Activated naive CD8-positive, alpha-beta T cell treated with anti-CD3 and anti-CD28 coated beads, Interleukin-2, amount 50 U/mL, for 16 hours (primary cell): ENCODE results near the gene ADAMTSL1.

Experiments used
- DNase-seq: peaks from one replicate; pipeline ENCODE4 v3.0.0-alpha.2; 2020; ENCODE audit warnings: low read depth, low spot score

ADAMTSL1 gene

DNA sequence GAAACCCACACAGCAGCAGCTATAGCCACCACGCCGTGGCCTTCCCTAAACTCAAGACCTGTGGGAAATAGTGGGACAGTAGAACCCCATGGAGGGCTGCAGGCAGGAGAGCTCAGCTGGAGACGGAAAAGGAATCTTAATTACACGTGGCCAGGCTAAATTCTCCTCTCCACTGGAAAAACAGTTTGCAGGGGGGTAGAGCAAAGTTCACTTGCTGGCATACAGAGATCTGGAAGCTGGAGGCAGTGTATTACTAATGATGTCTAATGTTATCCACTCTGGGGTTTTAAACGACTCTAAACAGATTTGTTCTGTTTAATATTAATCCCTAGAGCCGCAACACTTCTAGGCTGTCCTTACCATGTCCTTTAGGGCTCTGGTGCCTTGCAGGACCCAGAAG, 302.0 kb downstream of the ADAMTSL1 start:
- DNase-seq = no peak

DNA sequence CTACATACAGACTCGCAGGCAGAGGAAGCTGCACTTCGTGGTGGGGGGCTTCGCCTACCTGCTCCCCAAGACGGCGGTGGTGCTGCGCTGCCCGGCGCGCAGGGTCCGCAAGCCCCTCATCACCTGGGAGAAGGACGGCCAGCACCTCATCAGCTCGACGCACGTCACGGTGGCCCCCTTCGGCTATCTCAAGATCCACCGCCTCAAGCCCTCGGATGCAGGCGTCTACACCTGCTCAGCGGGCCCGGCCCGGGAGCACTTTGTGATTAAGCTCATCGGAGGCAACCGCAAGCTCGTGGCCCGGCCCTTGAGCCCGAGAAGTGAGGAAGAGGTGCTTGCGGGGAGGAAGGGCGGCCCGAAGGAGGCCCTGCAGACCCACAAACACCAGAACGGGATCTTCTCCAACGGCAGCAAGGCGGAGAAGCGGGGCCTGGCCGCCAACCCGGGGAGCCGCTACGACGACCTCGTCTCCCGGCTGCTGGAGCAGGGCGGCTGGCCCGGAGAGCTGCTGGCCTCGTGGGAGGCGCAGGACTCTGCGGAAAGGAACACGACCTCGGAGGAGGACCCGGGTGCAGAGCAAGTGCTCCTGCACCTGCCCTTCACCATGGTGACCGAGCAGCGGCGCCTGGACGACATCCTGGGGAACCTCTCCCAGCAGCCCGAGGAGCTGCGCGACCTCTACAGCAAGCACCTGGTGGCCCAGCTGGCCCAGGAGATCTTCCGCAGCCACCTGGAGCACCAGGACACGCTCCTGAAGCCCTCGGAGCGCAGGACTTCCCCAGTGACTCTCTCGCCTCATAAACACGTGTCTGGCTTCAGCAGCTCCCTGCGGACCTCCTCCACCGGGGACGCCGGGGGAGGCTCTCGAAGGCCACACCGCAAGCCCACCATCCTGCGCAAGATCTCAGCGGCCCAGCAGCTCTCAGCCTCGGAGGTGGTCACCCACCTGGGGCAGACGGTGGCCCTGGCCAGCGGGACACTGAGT, 303.2 kb downstream of the ADAMTSL1 start:
- DNase-seq = no peak

DNA sequence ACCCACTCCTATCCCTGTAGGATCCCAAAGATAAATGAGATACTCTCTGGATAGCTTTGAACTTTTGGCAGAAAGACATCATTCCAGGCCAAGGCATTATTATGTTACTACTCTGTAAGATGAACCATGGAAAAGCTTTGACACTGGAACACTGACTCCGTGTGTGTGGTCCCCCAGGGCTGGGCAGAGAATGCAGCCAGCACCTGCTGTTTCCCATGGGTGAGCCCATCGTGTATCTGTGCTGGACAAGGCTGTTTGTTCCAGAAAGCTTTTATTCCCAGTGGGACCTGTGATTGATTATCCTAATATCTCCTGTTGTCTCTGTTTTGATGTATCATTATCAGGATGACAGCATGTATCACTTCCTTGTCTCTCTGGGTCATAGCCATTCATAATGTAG, 304.2 kb downstream of the ADAMTSL1 start:
- DNase-seq = no peak

DNA sequence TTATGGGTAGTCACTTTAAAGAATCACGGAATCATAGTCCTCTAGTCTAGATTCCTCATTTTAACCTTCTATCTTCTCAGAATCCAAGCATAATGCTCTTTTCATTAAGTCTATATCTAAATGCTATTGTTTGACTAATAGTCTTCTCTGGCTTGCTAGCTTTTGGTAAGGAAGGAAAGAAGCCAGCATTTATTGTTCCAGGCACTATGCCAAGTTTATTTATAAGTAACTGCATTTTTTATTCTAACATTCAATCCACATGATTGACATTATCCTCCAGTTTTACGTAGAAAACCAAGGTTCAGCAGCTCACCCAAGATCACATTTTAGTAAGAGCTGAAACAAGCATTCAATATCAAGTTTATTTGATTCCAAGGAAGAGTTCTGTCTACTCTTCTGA, 304.9 kb downstream of the ADAMTSL1 start:
- no peak for DNase-seq

DNA sequence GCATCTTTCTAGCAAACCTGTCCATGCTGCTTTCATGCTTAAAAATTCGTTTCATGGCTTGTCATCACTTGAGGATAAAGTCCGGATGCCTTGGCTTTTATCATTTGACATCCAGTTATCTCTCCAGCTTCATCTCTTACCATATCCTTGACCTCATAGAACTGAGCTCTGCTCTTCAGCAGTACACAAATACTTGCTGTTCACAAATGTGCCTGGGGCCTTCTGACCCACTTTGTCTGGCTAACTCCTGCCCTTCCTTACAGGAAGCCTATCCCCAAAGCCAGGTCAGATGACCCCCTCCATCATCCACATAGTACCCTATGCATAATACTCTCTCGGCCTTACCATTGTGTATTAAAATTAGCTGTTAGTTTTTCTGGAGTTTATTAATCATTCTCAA, 310.0 kb downstream of the ADAMTSL1 start:
- DNase-seq = no peak

DNA sequence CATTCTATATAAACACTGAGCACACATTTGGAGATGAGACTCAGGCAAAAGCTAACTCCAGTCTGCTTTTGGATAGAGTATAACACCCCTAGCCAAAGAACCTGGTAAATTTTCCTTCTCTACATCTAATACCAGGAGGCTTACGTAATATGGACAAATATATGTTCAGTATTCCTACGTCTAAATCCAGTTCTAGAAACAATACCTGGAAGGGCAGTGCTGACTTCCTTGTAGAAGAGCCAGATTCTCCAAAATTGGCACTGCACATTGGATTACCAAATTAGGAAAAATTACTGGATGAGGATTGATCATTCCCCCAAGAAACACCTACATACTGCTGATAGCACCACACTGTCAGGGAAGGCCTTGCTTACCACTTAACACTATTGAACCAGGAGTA, 311.7 kb downstream of the ADAMTSL1 start:
- no peak for DNase-seq

DNA sequence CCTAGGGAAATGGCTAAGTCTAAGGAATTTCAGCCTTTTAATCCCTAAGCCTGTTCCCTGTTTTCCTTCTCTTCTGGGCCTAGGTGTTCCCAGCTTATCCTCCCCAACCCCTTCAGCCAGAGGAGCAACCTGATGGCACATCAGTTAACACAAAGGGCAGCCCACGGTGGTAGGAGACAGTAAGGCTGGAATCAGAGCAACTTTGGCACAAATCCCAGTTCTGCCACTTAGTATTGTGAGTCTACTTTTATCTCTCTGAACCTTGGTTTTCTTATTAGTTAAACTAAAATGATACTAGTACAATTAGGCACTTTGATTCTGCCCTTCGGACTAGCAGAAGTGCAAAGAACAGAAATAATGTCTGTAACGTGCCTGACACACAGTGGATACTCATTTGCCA, 312.2 kb downstream of the ADAMTSL1 start:
- no peak for DNase-seq

DNA sequence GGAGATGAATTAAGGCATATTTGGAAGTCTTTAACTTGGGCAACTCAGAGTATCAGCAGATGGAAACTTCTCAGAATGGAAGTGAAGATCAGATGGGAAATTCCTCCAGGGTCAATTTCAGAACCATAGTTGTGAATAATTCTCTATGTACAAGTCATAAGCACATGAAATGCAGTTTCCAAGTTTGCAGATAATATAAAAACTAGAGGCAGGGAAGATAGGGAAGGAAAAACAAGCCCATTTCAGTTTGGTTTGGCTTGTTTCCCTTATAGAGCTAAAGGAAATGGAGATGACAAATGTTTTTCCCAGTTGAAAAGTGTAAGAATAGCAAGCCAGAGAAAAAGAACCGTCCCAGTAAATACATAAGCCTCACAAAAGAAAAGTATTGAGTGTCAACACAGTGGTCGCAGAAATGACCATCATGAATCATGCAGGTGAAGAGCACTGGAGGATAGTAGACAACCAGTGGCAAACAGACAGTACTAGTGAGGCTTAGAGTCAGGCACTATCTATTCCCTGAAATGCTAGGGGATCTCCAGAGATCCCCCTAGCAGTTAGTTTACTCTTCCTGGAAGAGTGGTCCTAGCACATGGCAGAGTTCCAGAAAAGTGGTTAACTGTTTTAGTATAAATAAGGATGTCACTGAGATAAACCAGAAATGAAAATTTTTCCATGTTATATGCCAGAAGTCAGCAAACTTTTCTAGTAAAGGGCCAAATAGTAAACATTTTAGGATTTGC, 313.1 kb downstream of the ADAMTSL1 start:
- no peak for DNase-seq

DNA sequence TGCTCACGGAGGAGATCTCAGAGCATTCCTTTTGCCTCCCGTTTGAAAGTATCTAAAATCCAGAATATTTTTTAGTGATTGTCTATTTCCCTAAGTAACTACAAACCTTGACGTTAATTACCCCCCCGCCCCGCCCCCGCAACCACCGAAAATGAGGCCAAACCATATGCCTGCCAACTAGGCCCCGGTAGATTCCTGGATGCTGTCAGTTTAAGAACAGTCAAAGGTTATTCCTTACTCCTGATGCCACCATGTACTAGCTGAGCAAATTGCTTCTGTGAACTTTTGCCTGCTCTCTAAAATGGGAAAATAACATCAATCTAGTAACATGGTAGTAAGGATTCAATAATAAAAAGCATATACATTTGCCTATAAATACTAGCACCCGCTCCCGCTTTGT, 314.3 kb downstream of the ADAMTSL1 start:
- DNase-seq = no peak

DNA sequence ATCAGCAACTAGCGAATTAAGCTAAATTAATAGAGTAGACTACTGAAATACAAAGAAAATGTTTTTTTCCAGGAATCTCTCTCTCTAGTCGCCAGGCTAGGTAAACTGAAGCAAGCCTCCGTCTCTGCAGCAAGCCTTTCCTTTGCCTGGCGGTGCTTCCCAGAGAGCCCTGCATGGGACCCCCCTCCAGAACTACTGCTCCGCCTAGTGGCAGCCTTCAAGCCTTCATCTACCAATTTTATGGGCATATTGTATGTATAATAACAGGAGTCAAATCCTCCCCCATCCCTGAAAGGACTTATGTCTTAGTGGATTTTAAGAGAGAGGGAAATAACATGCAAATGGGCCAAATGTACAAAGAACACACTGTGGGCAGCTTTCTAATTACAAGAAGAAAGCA, 317.1 kb downstream of the ADAMTSL1 start:
- no peak for DNase-seq

DNA sequence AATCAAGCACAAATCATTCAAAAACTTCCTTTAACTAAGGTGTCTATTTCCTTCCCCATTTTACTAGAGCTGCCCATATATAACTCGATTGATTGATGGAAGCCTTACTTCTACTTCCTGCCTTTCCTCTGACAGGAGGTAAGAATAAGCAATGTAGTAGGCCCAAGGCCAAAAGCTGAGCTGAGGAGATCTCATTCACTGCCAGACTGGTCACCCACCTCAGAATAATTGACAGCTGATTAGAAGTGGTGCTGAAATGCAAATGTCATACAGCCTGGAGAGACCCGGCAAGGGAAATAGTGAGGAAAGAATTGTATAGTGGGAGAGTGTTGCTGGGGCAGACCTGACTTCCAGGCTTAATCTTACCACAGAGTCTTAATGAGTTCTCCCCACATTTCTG, 319.2 kb downstream of the ADAMTSL1 start:
- DNase-seq = no peak

DNA sequence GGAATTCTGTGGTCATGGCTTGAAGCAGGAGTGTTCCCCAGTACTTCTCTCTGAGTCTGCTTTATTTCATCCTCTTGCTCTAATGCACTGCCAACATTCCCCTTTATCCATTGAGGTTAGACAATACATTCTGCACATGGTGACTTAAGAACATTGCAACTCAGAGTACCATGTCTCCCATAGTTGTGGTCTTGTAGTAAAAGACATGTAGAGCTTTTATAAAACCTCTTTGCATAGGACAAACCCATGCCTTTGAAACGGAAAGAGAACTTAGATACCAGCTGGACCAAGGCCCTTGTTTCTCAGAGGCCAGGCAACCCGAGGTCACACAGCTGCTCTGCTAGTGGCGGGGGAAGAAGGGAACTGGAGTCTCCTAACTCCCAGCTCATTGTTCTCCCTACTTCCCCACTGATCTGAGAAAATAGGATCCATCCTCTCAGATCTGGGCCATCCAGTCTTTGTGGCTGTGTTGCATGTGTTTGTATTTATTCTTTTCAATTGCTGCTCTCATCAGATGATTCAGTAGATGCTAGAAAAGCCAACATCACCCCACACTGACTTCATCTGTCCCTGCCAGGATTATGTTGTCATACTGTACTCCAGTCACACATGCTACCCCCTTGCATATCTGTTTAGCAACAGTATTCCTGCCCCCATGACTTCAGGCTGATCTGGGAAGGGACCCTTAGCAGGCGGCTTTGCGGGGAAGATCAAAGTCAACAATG, 322.2 kb downstream of the ADAMTSL1 start:
- no peak for DNase-seq

DNA sequence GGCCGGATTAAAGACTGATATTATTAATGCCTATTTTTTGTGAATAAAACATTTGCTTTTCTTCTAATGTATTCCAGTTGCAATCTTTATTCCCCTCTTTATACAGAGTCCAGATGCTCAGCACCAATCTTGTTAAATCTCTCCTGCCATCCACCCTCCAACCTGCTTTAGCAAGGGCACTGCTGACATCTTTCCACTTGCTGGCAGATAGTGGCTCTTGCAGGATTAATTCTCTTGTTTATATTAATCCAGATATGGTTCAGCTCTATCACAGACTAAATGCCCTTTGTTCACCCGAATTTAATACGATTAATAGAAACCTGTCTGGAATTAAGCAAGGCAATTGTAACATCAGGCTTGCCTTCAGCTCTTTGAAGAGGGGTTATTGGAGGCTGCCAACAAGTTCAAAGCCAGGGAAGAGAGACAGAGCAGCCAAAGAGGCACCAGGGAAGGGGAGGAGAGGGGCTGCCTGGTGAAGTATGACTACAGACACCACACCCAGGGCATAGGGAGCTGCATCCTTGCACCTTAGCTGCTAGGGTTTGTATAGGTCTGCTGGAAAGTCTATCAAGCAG, 322.8 kb downstream of the ADAMTSL1 start:
- no peak for DNase-seq

DNA sequence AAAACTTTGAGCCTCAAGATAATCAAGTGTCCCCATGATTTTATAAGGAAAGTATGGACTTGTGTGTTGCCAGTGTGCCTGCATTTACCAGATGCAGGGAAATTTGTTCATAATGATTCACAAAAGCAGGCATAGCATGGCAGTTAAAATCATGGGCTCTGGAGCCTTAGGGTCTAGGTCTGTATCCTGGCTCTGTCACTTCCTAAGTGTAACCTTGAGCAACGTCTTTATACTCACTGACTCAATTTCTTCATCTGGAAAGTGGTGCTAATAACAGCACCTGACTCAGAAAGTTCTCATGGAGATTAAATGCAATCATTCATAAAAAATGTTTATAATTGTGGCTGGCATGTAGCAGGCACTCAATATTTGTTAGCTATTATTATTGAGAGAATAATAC, 324.2 kb downstream of the ADAMTSL1 start:
- no peak for DNase-seq

DNA sequence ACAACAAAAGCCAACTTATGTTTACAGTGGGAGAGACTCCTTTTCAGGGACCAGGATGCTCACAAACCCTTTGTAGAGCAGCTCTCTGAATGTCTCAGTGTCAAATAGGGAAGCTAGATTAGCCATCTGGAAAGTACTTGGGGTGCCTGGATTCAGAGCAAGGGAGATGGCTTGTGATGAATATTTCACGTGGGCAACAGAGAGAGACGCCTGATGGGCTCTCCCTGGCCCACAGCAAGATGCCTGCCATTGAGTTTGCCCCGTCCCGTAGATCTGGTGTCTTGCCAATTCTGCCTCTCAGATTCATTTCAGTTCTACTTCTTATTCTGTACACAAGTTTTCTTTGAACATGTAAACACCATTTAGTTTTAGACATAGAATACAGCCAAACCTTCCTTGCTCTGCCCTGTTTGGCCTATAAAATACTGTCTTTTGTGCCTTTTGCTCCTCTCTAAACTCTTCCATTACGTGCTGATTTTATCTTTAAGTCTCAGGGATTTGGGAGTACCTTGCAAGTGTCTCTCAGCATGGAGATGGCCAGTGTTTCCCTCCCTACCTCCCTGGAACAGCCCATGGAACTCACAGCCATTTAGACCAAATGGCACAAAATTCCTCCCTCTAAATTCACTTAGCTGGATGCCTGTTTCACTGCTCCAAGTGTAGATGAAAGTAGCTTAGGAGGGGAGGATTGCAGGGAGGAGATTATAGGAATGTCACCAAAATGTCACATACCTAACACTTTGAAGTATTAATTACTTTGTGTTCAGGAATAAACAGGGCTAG, 324.7 kb downstream of the ADAMTSL1 start:
- no peak for DNase-seq

DNA sequence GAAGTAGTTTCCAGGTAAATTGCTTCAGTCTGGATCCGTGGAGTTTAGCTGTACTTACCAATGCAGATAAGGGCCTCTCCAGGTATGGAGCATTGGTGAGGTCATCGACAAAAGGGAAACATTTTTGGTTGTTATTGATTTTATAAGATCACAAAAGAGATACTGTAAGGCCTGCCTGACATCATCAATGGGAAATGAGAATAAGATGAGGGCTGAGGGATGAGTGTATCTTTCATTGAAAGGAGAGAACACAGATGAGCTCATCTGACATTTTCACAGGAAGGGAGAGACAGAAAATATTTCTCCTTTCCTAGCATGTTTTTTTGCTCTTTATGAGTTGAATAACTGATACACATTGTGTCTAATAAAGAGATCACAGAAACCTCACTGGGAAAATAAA, 325.5 kb downstream of the ADAMTSL1 start:
- no peak for DNase-seq

DNA sequence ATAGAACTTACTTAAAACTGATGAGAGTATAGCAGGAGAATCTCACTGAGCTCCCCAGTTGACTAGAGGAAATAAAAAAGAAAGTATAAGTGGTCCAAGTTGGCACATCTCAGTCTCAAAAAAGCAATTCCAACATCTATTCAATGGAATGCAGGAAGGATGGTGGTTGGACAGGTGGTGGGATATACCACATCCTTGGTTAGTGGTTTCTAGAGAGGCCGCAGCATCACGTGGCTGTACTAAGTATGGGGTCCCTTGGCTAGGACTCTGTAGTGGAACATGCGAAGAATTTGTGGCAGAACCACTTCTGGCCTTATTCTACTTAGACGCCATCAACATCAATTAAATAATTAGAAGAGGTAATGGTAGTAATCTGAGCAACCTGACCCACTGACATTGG, 326.6 kb downstream of the ADAMTSL1 start:
- no peak for DNase-seq

DNA sequence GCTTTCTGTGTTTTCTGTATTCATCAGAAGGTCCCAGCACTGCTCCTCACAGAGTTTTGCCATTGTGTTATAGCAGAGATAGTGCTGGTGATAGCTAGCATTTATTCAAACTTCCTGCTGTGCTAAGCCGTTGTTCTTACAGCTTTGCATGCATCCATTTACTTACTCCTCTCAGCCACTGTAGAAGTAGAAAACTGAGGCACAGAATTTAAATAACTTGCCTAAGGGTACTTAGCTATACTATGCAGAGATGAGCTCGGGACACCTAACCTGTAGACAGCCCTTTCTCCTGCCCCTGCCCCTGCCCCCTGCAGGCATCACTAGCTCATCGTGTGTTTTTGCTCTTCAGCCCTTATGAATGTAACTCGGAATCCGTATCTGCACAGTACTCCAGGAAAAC, 331.4 kb downstream of the ADAMTSL1 start:
- DNase-seq = no peak

DNA sequence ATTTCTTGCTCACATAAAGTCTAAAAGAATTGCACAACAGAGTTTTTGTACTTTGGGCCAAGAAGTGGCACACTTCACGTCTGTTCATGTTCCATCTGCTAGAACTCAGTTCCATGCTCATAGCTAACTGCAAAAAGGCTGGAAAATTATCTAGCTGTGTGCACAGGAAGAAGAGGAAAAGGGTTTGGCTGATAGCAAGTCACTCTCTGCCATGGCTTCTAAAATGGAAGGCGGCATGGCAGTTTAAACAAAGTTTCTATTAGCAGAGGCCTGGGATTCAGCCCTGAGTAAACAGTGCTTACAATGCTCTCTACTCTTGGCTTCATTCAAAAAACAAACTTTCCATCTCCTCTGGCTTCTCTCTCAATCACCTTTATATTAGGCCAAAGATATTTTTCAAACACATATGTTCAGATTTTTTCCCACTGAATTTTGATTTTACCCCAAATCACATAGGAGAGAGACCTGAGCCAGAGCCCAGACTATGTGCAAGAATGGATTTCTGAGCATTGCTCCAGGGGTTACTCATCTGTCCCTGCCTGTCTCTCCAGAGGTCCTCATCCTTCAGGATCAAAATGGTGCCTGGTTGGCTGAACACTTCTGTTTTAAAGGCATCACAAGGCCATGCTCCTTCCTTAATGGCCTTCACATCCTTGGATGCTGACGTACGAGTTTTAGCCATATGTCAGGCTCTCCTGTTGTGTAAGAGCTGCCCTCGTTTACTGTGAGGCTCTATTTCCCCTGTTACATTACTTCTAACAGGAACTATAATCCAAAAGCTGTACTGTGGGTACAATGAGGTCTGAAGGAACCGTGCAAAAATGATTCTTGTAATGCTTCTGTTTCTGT, 332.5 kb downstream of the ADAMTSL1 start:
- DNase-seq = no peak

DNA sequence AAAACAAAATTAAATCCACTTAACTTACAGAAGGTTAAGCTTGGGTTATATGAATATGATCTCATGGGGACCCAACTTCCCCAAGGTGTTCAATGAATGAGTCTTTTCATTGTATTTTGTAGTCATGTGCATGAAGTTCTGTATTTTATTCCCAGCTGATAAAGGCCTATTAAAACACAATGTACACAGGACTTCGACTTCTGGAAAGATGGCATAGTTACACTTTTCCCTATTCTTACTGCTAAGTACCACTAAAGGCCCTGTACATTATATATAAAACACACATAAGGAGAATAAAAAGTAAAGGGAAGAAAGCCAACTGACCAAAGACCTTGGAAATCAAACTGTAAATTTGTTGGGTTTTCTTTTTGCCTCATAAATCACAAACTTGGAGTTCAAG, 336.6 kb downstream of the ADAMTSL1 start:
- DNase-seq = no peak
